Measurements from ENCODE around the gene SPATA24. TPM values are rescaled to one million over a fixed set of nuclear protein-coding genes. Genes with fewer than 3 reads are reported as not detected.
"Not testable (repeated sequence)": the region's sequence is repeated elsewhere in the genome, so short reads cannot be mapped to it uniquely, and the experiment has no call there.

SPATA24 gene
- total RNA-seq, 1 experiment from 2014 or later, result 6.1 TPM

DNA sequence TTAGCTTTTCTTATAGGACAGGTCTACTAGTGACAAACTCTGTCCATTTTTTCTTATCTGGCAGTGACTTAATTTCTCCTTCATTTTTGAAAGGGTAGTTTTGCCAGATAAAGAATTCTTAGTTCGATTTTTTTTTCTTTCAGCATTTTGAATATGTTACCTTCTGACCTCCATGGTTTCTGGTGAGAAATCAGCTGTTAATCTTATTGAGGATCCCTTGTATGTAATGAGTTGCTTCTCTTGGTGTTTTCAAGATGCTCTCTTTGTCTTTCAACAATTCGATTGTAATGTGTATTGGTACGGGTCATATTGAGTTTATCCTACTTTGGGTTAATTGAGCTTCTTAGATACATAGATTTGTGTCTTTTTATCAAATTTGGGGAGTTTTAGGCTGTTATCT, 49.7 kb downstream of the SPATA24 start:
- DNase-seq (ENCODE audit: low read depth), result no peak

DNA sequence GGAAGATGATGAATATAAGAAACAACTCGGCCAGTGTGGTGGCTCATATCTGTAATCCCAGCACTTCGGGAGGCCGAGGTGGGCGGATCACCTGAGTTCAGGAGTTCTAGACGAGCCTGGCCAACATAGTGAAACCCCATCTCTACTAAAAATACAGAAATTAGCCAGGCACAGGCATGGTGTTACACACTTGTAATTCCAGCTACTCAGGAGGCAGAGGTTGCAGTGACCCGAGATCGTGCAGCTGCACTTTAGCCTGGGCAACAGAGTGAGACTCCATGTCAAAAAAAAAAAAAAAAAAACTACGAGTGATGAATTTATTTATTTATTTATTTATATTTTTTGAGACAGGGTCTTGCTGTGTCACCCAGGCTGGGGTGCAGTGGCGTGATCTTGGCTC, 56.0 kb downstream of the SPATA24 start:
- DNase-seq (ENCODE audit: low read depth), result not testable (repeated sequence)

Other genes starting within 250 kb of the SPATA24 start
- gene SIL1, start 205.7 kb downstream of the SPATA24 start, total RNA-seq (2014; rRNA removed; shearing (Covaris generic)), result 21.4 and 24.9 TPM in 2 replicates
- gene MATR3, start 110.3 kb downstream of the SPATA24 start, total RNA-seq (2014; rRNA removed; shearing (Covaris generic)), result 209 and 241 TPM in 2 replicates
- 34.9 and 45.4 TPM in 2 replicates for gene PAIP2, start 62.2 kb downstream of the SPATA24 start, total RNA-seq (2014; rRNA removed; shearing (Covaris generic))
- not detected in 2 replicates for gene SLC23A1, start 20.8 kb downstream of the SPATA24 start, total RNA-seq (2014; rRNA removed; shearing (Covaris generic))
- gene MZB1, start 14.2 kb downstream of the SPATA24 start, total RNA-seq (2014; rRNA removed; shearing (Covaris generic)), result not detected in 2 replicates
- gene PROB1, start 9.0 kb downstream of the SPATA24 start, total RNA-seq (2014; rRNA removed; shearing (Covaris generic)), result 0.10 and 0.12 TPM in 2 replicates
- gene DNAJC18, start 35.4 kb upstream of the SPATA24 start, total RNA-seq (2014; rRNA removed; shearing (Covaris generic)), result 8.7 and 10.3 TPM in 2 replicates
- gene ECSCR, start 58.7 kb upstream of the SPATA24 start, total RNA-seq (2014; rRNA removed; shearing (Covaris generic)), result 0.29 and 0.60 TPM in 2 replicates
- not detected in 2 replicates for gene SMIM33, start 66.9 kb upstream of the SPATA24 start, total RNA-seq (2014; rRNA removed; shearing (Covaris generic))
- gene STING1, start 78.7 kb upstream of the SPATA24 start, total RNA-seq (2014; rRNA removed; shearing (Covaris generic)), result 9.7 and 10.4 TPM in 2 replicates
- 75.7 and 83.7 TPM in 2 replicates for gene UBE2D2, start 157.2 kb upstream of the SPATA24 start, total RNA-seq (2014; rRNA removed; shearing (Covaris generic))
- gene CXXC5, start 244.3 kb upstream of the SPATA24 start, total RNA-seq (2014; rRNA removed; shearing (Covaris generic)), result 39.8 and 43.0 TPM in 2 replicates

Measured in RPMI7951 (cell line).